NK-92 (cell line): ENCODE results near the gene PIGL.

ENCODE experiments used
- DNase-seq: peaks from one replicate; lab custom pipeline; 2025; ENCODE audit not compliant: unreplicated experiment; lab: John Stamatoyannopoulos, UW

The PIGL gene

DNA sequence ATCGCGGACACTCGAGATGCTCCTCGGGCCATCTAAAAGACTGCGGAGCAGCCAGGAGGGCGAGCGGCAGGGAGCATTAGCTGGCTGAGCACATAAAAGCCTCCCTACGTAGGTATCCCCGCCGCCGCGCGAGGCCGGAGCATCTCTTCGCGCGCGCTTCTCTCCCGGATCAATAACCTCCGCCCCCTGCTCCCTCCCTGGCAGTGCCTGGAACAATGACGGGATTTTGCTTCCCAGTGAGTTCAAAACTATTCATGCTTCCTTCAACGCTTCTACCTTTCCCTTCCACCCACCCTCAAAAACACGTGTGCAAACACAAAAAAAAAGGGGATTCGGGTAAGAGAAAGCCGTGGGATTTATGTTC lies 135.3 kb downstream of the PIGL start:
- DNase-seq = no peak

DNA sequence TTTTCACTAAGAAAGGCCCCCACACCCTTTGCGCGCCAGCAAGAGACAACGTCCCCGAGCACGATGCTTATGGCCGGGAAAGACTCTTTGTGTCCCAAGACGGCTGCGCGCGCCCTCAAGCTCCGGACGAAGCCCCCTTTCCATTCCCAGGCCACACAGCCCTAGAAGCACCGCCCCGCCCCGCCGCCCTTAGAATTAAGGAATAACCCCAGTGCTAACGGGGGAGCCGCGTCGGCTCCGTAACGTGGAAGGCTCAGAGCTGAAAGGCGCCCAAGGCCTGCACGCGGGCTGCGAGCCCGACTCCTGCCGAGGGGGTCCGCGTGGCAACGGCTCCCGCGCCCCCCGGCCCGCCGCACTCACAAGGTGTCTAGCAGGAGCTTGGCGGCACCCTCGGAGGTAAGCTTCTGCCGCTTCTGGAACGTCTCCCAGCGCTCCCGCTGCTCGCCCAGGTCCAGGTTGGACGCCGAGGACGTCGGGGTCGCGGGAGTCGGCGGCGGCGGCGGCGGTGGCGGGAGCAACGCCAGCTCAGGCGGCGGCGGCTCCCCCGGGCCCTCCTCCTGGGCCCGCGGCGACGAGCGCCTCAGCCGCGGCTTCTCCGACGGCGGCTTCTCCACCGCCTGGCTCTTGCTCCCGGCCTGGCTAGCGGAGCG lies 135.8 kb downstream of the PIGL start:
- DNase-seq = no peak

DNA sequence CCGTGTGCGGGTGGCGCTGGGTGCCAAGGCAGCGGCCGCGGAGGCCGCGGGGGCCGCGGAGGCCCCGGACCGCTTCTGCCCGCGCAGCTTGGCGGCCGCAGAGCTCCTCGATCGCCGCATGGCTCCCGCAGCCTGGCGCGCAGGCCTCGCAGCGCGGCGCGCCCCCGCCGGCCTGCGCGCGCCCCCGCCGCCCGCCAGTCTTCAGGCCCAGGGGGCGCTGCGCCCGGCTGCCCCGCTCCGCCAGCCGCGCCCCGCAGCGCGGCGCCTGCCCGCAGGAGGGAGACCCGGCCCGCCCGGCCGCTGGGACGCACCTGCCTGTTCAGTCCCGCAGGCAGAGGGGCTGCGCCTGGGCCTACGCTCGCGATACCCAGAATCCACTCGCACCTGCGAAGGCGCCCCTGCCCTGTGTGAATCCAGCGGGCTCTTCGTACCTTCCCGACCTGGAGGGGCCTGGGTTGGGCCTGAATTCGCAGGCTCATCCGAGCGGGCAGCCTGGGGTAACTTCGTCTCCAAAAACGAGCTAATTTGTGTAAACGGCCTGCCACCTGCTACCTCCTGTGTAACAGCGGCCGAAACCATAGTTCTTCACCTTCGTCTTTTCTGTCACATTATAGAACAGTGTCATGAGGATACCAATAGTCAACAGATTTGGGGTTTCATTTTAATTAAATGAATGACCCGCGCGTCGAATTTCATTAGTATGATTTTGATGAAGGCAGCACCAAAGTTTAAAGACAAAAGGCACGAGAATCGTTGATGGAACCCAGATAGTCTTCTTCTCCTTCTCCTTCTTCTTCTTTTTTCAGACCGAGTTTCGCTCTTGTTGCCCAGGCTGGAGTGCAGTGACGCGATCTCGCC lies 136.5 kb downstream of the PIGL start, which contains the start of gene CENPV:
Gene CENPV (minus strand): TSS at position 153 of the 858 bp plus-strand sequence. CDS start 33 bp downstream, at position 120.
- DNase-seq = no peak

DNA sequence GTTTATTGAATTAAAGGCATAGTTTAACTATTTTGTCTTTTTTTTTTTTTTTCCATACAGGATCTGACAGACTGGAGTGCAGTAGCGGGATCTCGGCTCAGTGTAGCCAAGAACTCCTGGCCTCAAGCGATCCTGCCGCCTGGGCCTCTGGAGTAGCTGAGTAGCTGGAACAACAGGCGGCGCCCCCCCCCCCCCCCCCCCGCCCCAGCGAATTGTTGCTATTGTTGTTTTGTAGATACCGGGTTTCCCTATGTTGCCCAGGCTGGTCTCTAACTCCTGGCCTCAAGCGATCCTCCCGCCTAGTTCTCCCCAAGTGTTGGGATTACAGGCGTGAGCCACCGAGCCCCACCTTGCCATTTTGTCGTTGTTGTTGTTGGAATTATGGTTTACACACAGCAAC lies 137.6 kb downstream of the PIGL start:
- DNase-seq = no peak

DNA sequence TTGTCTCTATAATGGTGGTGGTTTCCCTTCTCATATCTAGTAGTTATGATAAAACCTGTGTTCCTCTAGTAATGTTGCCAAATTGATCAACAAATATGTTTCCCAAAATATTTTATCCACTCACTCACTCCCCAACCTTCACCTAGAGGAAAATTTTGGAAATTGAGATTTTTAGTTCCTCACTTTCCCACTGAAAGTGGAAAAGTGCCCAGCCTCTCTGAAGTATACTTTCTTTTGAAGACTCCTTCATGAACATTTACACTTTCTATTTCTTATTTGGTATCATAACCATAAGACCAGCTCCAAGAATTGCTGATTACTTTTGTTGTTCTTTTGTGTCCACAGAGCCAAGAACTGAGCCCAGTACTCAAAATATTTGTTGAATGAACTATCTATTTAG lies 141.4 kb downstream of the PIGL start:
- no peak for DNase-seq

DNA sequence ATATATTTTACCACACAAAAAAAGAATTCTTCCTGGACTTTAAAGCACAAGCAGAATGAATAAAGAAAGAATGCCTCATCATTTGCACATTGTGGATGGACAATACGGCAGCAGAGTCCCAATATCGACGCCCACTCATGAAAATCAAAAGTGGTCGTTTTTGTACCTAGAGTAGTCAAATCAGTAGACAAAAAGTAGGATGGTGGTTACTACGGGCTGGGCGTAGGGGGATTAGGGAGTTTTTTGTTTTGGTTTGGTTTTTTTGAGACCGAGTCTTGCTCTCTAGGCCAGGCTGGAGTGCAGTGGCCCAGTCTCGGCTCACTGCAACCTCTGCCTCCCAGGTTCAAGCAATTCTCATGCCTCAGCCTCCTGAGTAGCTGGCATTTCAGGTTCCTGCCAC lies 144.9 kb downstream of the PIGL start:
- no peak for DNase-seq

DNA sequence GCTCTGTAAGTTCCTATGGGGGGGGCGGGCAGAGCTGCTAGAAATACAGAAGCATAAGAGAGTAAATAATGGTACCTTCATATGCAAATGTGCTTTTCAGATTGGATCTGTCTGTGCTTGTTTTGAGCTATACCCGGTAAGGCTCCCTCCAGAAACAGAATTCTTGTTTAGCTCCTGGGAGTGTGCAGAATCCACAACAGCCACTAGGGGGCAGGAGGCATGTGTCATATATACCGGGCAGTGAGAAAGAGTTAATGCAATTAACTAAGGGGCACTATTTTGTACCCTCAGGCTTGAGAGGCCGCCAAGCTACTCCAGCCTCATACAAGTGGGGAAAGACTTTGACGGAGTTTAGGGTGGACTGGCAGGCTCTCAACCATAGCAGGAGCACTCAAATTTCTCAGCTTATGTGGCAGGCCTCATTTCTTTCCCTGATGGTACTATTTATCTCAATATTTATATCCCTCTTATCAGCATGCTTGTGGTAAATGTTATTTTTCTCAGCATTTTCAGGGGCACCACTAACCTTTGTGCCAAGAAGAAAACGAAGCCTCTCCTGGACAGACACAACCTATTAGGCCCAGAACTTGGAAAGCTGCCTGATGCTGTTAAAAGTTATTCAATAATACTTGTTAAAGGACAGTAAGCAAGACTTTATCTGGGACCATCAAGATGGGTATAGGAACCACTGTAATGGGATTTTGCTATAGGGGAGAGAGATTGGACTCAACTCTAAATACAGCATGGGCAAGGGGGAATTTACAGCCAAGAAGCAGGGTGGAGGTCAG lies 146.9 kb downstream of the PIGL start:
- DNase-seq = no peak

DNA sequence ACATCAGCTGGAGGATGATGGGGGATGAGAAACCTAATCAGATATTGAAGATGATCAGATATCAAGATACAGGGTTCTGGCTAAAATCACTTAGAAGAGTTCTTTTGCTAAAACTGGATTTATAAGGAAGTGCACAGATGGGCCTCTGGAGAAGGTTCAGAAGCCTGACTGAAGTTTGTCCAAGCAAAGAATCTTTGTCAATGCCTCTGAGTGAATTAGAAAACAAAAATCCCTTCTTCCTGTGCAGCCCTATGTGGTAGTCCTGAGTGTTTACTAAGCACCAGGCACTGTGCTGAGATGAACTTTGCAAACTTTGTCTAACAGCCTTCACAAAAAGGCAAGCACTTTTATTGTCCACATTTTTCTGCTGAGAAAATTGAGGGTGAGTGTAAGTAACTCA lies 147.6 kb downstream of the PIGL start:
- no peak for DNase-seq

DNA sequence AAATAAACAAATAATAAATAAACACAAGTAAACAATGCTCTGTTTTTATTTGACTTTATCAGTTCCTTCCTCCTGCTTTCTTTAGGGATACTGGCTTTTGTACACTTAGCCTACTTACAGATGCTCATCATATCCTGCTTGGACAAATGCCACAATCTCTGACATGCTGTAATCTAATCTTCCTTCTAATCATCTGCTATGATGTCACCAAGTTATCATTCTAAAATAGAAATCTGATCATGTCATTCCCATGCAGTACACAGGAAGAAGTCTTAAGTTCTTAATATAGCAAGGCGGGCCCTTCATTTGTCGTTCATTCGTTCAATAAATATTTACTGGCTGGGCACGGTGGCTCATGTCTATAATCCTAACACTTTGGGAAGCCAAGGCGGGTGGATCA lies 154.7 kb downstream of the PIGL start:
- DNase-seq = no peak

DNA sequence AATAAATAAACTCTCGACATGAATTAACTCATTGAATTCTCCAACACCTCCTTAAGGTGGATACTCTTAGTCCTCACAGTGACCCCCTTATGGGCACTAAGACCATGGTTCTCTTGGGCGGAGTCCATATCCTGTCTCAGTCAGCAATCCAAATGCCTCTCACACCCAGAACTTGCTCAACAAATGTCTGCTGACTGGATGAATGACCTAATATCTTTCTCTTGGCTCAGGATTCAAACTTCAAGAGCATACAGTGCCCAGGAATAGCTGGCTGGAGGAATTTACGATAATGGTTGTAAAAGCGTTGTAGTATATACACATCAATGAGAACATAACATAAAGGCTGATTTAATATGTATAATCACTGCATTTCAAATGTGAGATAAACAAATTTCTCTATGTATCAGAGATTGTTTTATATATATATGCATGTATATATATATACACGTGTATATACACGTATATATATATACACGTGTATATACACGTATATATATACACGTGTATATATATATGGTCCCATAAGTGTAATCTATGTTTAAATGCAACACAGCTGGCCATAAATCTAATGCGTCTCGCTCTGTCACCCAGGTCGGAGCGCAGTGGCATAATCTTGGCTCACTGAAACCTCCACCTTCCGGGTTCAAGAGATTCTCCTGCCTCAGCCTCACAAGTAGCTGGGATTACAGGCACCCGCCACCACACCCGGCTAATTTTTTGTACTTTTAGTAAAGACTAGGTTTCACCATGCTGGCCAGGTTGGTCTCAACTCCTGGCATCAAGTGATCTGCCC lies 157.3 kb downstream of the PIGL start:
- DNase-seq = no peak
